GM12874 (cell line): ENCODE measurements around the gene DBN1.

Experiments
- TF ChIP-seq, protein P1 (sequence below): IDR thresholded peaks from 2 replicates; pipeline ENCODE4 v1.5.1; 2011; ENCODE audit warnings: low read depth, mild to moderate bottlenecking, control low read depth, low read length, moderate library complexity; ENCODE audit not compliant: insufficient read depth

DBN1 gene

DNA sequence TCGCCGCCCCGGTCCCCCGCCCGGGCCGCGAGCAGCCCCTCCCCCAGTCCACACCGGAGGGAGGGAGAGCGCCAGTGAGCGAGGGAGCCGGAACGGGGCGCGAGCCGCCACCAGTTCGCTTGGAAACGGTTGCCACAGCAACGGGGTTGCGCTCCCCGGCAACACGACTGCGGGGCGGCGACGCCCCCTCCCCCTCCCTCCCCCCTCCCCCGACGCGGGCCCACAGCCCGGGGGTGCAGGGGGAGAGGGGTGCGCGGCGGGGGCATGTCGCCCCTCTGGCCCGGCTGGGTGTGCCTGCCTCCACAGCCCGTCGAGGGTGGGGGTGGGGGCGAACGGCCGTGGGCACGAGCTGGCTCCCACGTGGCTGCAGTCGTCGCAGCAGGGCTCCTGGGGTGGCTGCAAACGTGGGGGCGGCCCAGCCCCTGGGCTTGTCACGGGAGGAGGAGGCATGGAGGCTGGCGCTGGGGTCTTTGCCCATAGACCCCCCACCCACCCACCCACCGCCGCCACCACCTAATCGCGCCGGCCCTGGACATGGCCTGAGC, 26.3 kb downstream of the DBN1 start:
- TF ChIP-seq, protein P1, sequence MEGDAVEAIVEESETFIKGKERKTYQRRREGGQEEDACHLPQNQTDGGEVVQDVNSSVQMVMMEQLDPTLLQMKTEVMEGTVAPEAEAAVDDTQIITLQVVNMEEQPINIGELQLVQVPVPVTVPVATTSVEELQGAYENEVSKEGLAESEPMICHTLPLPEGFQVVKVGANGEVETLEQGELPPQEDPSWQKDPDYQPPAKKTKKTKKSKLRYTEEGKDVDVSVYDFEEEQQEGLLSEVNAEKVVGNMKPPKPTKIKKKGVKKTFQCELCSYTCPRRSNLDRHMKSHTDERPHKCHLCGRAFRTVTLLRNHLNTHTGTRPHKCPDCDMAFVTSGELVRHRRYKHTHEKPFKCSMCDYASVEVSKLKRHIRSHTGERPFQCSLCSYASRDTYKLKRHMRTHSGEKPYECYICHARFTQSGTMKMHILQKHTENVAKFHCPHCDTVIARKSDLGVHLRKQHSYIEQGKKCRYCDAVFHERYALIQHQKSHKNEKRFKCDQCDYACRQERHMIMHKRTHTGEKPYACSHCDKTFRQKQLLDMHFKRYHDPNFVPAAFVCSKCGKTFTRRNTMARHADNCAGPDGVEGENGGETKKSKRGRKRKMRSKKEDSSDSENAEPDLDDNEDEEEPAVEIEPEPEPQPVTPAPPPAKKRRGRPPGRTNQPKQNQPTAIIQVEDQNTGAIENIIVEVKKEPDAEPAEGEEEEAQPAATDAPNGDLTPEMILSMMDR: no peak

DNA sequence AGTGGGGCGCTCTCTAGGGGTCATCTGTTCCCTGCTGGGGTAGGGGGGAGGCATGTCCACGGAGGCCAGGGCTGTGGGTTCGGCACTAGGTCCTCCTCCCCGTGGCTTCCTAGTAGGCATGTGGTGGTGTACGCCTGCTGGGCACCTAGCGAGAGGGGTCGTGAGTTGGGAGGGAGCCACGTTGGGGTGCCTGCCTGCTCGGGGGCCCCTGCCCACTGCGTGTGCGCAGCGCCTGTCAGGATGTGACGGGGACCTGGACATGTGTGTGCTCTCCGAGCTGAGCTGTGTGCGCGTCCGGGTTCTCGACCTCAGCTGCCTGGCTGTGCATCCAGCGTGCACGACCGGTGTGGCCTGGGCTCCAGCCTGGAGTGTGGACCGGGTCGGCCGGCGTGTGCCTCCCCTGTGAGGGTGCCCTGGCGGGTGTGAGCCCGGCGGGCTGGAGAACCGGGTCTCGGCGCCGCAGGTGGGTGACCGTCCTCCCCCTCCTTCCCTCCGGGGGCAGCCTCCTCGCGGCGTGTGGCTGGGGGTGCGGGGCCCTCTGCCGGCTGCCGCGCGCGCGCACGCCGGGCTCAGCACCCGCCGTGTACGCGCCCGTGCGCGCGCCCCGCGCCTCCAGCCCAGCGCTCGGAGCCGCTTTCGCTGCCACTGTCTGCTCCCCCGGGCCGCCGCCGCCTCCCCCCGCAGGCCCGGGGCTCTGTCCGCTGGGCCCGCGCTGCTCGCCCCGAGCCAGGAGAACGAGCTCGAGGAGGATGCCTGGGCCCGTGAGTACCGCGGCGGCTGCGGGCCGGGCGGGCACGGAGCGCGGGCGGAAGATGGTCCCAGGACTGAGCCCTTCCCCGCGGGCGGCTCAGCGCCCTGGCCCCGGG, 27.0 kb downstream of the DBN1 start, which contains the start of gene PRR7:
Gene PRR7, plus strand, starts transcription at position 615 of the 866 bp plus-strand sequence. CDS start 8,254 bp downstream, outside the sequence.
- TF ChIP-seq, protein P1: 0 out of 2 replicates have a peak, but pooled peaks have one; percentile 11

DNA sequence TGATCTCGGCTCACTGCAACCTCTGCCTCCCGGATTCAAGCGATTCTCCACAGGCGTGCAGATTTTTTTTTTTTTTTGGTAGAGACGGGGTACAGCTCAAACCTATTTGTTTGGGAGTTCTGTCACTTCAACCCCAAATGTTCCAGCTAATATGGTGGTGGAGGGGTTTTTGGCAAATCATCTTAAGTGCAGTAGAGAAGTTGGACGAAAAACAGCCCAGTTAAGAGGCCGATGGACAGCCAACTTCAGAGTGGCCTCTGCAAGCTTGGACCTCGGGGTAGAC, 27.6 kb downstream of the DBN1 start:
- TF ChIP-seq, protein P1: no peak

DNA sequence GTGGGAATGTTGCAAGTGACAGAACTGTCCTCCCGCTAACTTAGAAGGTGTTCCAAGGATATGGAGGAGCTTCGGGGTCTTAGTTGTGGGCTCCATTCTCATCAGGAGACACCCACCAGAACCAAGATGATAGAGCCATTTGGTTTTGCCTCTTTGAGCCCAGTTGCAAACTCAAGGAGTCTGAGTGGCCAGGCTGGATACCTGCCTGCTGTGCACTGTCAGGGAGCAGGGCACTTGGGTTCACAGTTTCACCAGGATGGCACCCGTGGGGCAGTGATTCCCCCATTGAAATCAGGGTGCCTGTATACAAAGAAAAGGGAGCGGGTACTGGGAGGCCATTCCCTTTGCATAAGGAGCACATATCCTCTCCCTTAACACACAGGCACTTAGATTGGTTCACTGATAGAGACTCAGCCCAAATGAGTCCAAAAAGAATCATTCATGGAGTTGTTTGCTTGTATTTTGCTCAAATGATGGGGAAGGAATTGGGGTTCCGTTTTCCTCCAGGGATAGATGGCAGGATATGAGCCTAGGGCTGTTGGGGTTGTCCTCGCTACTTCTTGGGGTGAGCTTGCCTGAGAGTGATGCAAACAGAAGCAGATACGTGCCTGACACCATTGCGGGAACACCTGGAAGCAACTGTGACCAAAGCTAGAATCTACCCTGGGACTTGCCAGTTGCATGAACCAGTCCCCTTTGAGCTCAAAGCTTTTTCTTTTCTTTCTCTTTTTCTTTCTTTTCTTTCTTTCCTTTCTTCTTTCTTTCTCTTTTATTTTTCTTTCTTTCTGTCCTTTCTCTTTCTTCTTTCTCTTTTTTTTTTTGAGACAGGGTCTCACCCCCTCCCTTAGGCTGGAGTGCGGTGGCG, 28.1 kb downstream of the DBN1 start:
- TF ChIP-seq, protein P1: no peak

DNA sequence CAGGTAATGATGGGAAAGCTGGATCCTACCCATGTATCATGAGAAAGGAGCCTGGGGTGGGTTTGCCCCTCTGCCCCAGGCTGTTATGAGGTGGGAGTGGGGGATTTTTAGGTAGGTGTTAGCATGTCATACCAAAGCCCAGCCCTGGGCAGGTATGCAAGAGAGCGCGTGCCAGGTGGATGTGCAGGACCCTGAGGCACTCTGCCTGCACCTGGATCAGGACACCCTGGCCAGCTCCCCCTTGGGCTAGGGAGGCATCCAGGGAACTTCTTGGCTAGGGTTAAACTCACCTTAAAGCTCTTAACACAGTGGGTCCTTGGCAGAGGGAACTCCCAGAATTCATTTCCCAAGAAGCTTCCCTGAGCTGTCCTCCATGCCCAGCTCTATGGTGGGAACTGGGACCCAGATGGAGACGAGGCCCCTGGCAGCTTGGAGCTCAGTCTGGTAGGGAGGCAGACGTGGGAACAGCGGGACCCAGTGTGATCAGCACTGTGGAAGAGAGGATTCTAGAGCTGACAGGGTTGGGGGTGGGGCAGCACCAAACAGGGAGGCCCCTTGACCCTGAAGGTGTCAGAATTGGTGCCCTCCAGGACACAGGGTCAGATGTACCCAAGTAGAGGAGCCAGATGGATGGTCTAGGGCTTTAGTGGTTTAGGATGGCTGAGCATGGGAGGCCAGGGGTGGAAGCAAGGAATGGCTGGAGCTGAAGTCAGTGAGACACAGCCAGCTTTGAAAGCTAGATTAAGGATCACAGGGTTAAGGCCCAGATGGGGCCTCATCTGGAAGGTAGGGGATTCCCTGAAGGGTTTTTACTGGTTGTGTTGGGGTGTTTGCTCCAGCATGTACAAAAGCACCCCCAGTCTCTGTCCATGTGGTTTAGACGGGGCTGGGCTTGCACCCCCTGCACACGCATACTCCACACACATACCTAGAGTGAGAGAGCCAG, 29.1 kb downstream of the DBN1 start:
- TF ChIP-seq, protein P1: no peak

DNA sequence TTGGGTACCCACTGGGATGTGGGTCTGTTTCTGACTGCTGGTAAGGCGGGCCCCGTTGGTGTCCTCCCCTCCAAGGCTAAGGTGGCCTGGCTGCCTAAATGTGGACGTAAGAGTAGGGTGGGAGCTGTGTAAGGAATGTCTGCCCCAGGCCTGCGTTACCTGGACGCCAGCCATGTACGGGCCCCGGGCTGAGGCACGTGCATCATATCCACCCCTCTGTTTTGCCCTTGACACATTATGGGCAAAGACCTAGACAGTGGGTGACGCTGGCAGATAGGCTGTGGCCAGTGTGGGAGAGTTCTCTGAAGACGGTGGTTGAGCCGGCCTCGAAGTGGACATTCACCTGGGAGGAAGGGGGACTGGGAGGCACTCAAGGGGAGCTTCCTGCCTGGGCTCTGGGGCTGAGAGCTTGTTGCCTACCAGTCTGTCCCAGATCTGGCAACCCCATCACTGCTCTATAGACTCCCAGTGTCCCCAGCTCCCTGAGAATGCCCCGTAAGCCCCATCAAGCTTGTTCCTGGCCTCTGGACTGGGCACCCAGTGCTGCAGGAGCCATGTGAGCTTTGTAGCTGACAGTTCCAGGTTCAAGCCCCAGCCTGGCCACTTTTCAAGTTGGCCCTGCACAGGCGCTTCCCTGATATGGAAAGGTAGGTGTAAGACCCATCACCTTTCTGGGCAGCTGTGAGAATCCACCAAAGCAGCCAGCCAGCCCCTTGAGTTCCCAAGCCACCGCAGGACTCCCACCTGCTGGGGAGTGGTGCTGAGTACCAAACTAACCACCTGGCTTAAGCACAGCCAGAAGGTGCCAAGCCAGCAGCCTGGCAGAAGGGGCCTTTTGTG, 30.1 kb downstream of the DBN1 start:
- TF ChIP-seq, protein P1: no peak
